ENCODE data around the gene TRAFD1.
A peak's percentile ranks its signal among the peaks of the same experiment; 100 is the strongest.

Gene TRAFD1

GRCh38 chr12:112125250-112125999 lies at the start of gene TRAFD1:
Gene TRAFD1 (plus strand): TSS chr12:112125560. CDS start chr12:112130523, 4,963 bp downstream.
- DNase-seq (ENCODE audit: extremely low spot score) = peak; percentile 98
- TF ChIP-seq HDGF (IDR thresholded peaks at IDR 0.05; ENCODE audit: borderline replicate concordance) (no peak), L3MBTL2 (conservative IDR thresholded peaks at IDR 0.05) (peak; percentile 47; the same call in 1 of the 2 replicates), ELF4 (IDR thresholded peaks at IDR 0.05) (peak; percentile 91), PKNOX1 (IDR thresholded peaks at IDR 0.05) (peak; percentile 100)
- POLR2A ChIA-PET = interaction anchor here (0.6 to 2.8 kb wide), 9 partner anchors 9 to 113 kb away, joined by 3 to 36 read pairs (median 4); partner anchors contain the start of gene NAA25
- CTCF ChIA-PET = interaction anchor here (0.8 to 1.0 kb wide), 2 partner anchors 13 to 77 kb away, joined by 3 read pairs; no protein-coding TSS in a partner anchor

DNA sequence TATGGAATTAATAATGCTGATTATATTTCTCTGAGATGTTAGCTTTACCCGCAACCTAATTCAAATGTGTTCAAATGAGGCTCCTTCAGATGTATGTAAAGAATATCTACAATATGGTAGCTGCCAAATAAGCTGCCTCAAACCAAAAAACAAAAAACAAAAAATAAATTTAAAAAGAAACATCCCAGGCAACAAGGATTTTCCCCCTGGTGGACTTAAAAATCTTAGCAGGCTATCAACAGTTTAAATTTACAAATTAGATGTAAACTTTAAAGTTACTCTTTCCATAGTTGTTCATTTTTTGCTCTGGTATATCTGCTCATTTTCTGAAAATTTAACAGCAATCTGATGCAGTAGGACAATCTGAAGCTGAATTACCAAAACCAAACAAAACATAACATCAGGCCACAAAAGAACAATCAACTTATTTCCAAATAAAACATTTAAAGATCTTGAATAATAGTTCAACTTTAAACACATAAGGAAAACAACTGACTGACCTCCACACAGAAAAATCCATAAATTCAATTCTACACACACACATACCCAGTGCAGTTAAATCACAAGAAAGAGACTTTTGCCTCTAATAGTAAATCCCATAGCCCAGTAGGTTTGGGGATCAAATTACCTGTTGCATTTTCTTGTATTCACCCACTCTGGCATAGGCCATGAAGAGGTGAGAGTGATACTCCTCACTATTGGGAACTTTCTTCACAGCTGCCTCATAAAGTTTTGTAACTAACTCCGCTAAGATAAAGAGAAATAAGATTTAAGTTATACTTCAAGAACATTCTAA lies 38.1 kb upstream of the TRAFD1 start:
- ChIA-PET CTCF (interaction anchor here (0.6 to 1.2 kb wide), 2 partner anchors 10 to 371 kb away, joined by 3 to 4 read pairs; no protein-coding TSS in a partner anchor), POLR2A (no interaction called here)

DNA sequence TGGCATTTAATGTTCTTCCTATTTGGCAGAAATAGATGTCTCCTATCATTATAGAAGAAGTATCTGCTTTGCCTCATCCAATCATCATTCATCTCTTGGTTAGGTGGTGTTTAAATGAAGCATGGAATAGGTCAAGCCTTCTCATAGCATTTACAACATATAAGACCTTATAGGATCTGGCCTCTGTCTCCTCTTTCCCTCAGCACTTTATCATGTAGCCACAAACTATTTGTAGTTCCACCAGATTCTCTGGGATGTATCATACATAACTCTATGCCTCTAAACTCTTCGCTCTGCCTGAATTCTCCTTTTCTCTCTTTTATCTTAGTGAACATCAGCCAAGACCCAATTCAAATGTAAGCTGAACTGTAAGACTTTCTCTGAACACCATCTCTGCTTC lies 37.5 kb upstream of the TRAFD1 start:
- no peak for TF ChIP-seq L3MBTL2 (conservative IDR thresholded peaks at IDR 0.05)
- no peak for TF ChIP-seq ARNT (IDR thresholded peaks at IDR 0.05)
- TF ChIP-seq LEF1 (IDR thresholded peaks at IDR 0.05; ENCODE audit: borderline replicate concordance) = no peak
- ChIA-PET CTCF (no interaction called here), POLR2A (no interaction called here)
- DNase-seq (ENCODE audit: extremely low spot score) = no peak

More for the DNA sequence above, 38.1 kb upstream of the TRAFD1 start:
- no peak for DNase-seq (ENCODE audit: extremely low spot score)
- TF ChIP-seq FOXM1 (IDR thresholded peaks at IDR 0.05; ENCODE audit: borderline replicate concordance) = no peak
- no peak for TF ChIP-seq HDGF (IDR thresholded peaks at IDR 0.05; ENCODE audit: borderline replicate concordance)
- TF ChIP-seq NFRKB (IDR thresholded peaks at IDR 0.05) = no peak
- no peak for TF ChIP-seq FOXK2 (IDR thresholded peaks at IDR 0.05)
- no peak for TF ChIP-seq PKNOX1 (IDR thresholded peaks at IDR 0.05)
- TF ChIP-seq TARDBP (IDR thresholded peaks at IDR 0.05) = no peak
- no peak for TF ChIP-seq SUZ12 (IDR thresholded peaks at IDR 0.05)
- TF ChIP-seq BHLHE40 (IDR thresholded peaks at IDR 0.05; ENCODE audit: borderline replicate concordance) = no peak
- TF ChIP-seq ELF4 (IDR thresholded peaks at IDR 0.05) = no peak
- TF ChIP-seq L3MBTL2 (conservative IDR thresholded peaks at IDR 0.05) = no peak
- TF ChIP-seq LEF1 (IDR thresholded peaks at IDR 0.05; ENCODE audit: borderline replicate concordance) = no peak

GRCh38 chr12:112091563-112091962 lies 33.8 kb upstream of the TRAFD1 start:
- DNase-seq (ENCODE audit: extremely low spot score) = no peak
- TF ChIP-seq ARNT (IDR thresholded peaks at IDR 0.05) = no peak
- TF ChIP-seq NFRKB (IDR thresholded peaks at IDR 0.05) = no peak
- no peak for TF ChIP-seq L3MBTL2 (conservative IDR thresholded peaks at IDR 0.05)
- TF ChIP-seq FOXM1 (IDR thresholded peaks at IDR 0.05; ENCODE audit: borderline replicate concordance) = no peak
- no peak for TF ChIP-seq PKNOX1 (IDR thresholded peaks at IDR 0.05)
- no peak for TF ChIP-seq SUZ12 (IDR thresholded peaks at IDR 0.05)
- TF ChIP-seq FOXA1 (IDR thresholded peaks at IDR 0.05) = no peak
- TF ChIP-seq SP1 (IDR thresholded peaks at IDR 0.05) = no peak
- no peak for TF ChIP-seq ZNF384 (IDR thresholded peaks at IDR 0.05)
- TF ChIP-seq BHLHE40 (IDR thresholded peaks at IDR 0.05; ENCODE audit: borderline replicate concordance) = no peak
- TF ChIP-seq CTBP1 (IDR thresholded peaks at IDR 0.05; ENCODE audit: borderline replicate concordance) = no peak
- no peak for TF ChIP-seq HDGF (IDR thresholded peaks at IDR 0.05; ENCODE audit: borderline replicate concordance)
- TF ChIP-seq TARDBP (IDR thresholded peaks at IDR 0.05) = no peak
- TF ChIP-seq ELF4 (IDR thresholded peaks at IDR 0.05) = no peak
- no peak for TF ChIP-seq LEF1 (IDR thresholded peaks at IDR 0.05; ENCODE audit: borderline replicate concordance)
- no peak for TF ChIP-seq FOXK2 (IDR thresholded peaks at IDR 0.05)
- ChIA-PET POLR2A (interaction anchor here (1.2 kb wide), 1 partner anchor 25 kb away, joined by 3 read pairs; no protein-coding TSS in a partner anchor), CTCF (no interaction called here)

GRCh38 chr12:112096070-112096469 lies 29.3 kb upstream of the TRAFD1 start:
- POLR2A ChIA-PET = no interaction called here
- TF ChIP-seq ZNF384 (IDR thresholded peaks at IDR 0.05) (no peak), CTBP1 (IDR thresholded peaks at IDR 0.05; ENCODE audit: borderline replicate concordance) (no peak)
- CTCF ChIA-PET = no interaction called here
- no peak for DNase-seq (ENCODE audit: extremely low spot score)

DNA sequence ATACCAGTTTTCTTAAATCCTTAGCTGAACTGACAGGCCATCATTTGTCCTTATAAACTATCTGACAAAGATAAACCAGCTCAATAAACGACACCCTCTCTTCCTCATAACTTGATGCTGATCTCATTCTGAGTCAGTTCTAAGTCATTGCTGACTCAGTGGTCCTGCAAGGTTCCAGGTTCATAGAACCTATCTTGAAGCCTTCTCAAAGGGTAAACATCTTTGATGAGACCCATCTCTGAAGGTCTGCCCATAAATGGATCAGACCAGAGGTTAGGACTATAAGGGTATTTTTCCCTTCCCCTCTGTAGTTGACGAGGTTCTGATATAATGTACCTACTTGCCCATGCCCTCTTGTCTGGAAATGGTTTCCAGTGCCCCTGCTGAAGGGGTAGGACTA lies 28.7 kb upstream of the TRAFD1 start:
- POLR2A ChIA-PET = interaction anchor here (1.8 to 2.3 kb wide), 2 partner anchors 11 to 12 kb away, joined by 7 to 8 read pairs; partner anchors contain the start of gene NAA25
- DNase-seq (ENCODE audit: extremely low spot score) = no peak
- TF ChIP-seq L3MBTL2 (conservative IDR thresholded peaks at IDR 0.05) (no peak), FOXK2 (IDR thresholded peaks at IDR 0.05) (no peak)
- CTCF ChIA-PET = interaction anchor here (0.5 to 0.9 kb wide), 2 partner anchors 10 to 158 kb away, joined by 3 to 4 read pairs; no protein-coding TSS in a partner anchor

Measured in HEK293T (cell line).